Lower leg skin (tissue), 3 donors: ENCODE measurements around the gene LMOD1.

Source experiments
- POLR2A ChIP-seq, 2 donors: fragments of 450-650 bp; IDR thresholded peaks; one replicate each; pipeline ENCODE4 v1.6.1; 2016 to 2017; ENCODE audit warnings: antibody characterized with exemption in 2 of 2, mild to moderate bottlenecking in 1 of 2, moderate library complexity in 1 of 2
- TF ChIP-seq, protein P1 (sequence below), 3 donors: fragments of 450-650 bp; IDR thresholded peaks; one replicate each; pipeline ENCODE4 v1.5.1; 2016; ENCODE audit warnings: antibody characterized with exemption in 3 of 3, mild to moderate bottlenecking in 3 of 3, moderate library complexity in 2 of 3

DNA sequence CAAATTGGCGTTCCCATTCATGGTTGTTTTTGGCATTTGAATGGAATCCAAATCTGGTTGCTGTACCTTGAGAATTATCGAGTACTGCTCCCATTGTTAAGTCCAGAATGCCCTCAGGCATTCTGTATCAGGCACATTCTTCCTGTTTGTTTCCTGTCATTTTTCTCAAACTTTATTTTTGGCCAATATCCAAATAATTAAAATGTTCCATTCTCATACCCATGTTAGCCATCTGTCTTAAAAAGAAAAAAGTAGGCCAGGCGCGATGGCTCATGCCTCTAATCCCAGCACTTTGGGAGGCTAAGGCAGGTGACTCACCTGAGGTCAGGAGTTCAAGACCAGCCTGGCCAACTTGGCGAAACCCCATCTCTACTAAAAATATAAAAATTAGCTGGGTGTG is 86.9 kb downstream of the LMOD1 start:
- TF ChIP-seq POLR2A (IDR thresholded peaks at IDR 0.05), result no peak
- TF ChIP-seq, protein P1, sequence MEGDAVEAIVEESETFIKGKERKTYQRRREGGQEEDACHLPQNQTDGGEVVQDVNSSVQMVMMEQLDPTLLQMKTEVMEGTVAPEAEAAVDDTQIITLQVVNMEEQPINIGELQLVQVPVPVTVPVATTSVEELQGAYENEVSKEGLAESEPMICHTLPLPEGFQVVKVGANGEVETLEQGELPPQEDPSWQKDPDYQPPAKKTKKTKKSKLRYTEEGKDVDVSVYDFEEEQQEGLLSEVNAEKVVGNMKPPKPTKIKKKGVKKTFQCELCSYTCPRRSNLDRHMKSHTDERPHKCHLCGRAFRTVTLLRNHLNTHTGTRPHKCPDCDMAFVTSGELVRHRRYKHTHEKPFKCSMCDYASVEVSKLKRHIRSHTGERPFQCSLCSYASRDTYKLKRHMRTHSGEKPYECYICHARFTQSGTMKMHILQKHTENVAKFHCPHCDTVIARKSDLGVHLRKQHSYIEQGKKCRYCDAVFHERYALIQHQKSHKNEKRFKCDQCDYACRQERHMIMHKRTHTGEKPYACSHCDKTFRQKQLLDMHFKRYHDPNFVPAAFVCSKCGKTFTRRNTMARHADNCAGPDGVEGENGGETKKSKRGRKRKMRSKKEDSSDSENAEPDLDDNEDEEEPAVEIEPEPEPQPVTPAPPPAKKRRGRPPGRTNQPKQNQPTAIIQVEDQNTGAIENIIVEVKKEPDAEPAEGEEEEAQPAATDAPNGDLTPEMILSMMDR (IDR thresholded peaks at IDR 0.05), result no peak
